ENCODE data around the gene MTA1. TPM values are rescaled to one million over a fixed set of nuclear protein-coding genes. Genes with fewer than 3 reads are reported as not detected.
A peak's percentile ranks its signal among the peaks of the same experiment; 100 is the strongest.

The MTA1 gene
- total RNA-seq, 1 donor from 2014 or later: 59.8 TPM

- no peak overlapping the region for H3K27ac ChIP-seq
- peaks cover 42% of the 10 kb centered on the region for H4K20me1 ChIP-seq (ENCODE audit: low read depth)
- no peaks in the 10 kb centered on the region for H3K27me3 ChIP-seq
- Mint-ChIP-seq H3K4me3 (no peak overlapping the region), H3K36me3 (no peaks in the 10 kb centered on the region), H3K27me3 (ENCODE audit: insufficient read depth, low read depth) (no peaks in the 10 kb centered on the region), H3K27ac (no peak overlapping the region), H3K4me1 (peaks cover 11% of the 10 kb centered on the region), H3K9me3 (no peaks in the 10 kb centered on the region)
- no peak for TF ChIP-seq EZH2 (IDR thresholded peaks at IDR 0.05)
- TF ChIP-seq CTCF (IDR thresholded peaks at IDR 0.05): no peak
- no peak for TF ChIP-seq EZH2phosphoT487 (IDR thresholded peaks at IDR 0.05)
- no peak overlapping the region for H3K9ac ChIP-seq
- H3K4me2 ChIP-seq: no peak overlapping the region
- no peak overlapping the region for H2AFZ ChIP-seq (replicated peaks)
- peaks cover 15% of the 10 kb centered on the region for H3K4me1 ChIP-seq
- no peaks in the 10 kb centered on the region for H3K36me3 ChIP-seq
- no peak overlapping the region for H3K4me3 ChIP-seq
- H3F3A ChIP-seq (ENCODE audit: low read depth): peaks cover 14% of the 10 kb centered on the region
- DNase-seq (ENCODE audit: low spot score): no peak
- H3K9me3 ChIP-seq (ENCODE audit: low read depth): no peaks in the 10 kb centered on the region
- no peaks in the 10 kb centered on the region for H3K79me2 ChIP-seq (ENCODE audit: low read depth)
Measured at GRCh38 chr14:105468621-105469241, 49.1 kb downstream of the MTA1 start.

- Mint-ChIP-seq H3K27ac (no peak overlapping the region), H3K4me3 (no peak overlapping the region), H3K9me3 (no peaks in the 10 kb centered on the region), H3K36me3 (no peaks in the 10 kb centered on the region), H3K27me3 (ENCODE audit: insufficient read depth, low read depth) (no peaks in the 10 kb centered on the region), H3K4me1 (peaks cover 11% of the 10 kb centered on the region)
- no peak overlapping the region for H2AFZ ChIP-seq (replicated peaks)
- H3K9me3 ChIP-seq (ENCODE audit: low read depth): no peaks in the 10 kb centered on the region
- H3K36me3 ChIP-seq: no peaks in the 10 kb centered on the region
- TF ChIP-seq EZH2phosphoT487 (IDR thresholded peaks at IDR 0.05): no peak
- TF ChIP-seq CTCF (IDR thresholded peaks at IDR 0.05): no peak
- no peak for TF ChIP-seq EZH2 (IDR thresholded peaks at IDR 0.05)
- H3K79me2 ChIP-seq (ENCODE audit: low read depth): no peaks in the 10 kb centered on the region
- H3K9ac ChIP-seq: no peak overlapping the region
- peaks cover 15% of the 10 kb centered on the region for H3K4me1 ChIP-seq
- peaks cover 1% of the 10 kb centered on the region for H3K27me3 ChIP-seq
- no peak overlapping the region for H3K4me2 ChIP-seq
- peaks cover 42% of the 10 kb centered on the region for H4K20me1 ChIP-seq (ENCODE audit: low read depth)
- no peak for DNase-seq (ENCODE audit: low spot score)
- H3K4me3 ChIP-seq: no peak overlapping the region
- H3F3A ChIP-seq (ENCODE audit: low read depth): peaks cover 16% of the 10 kb centered on the region
- no peak overlapping the region for H3K27ac ChIP-seq
Measured at GRCh38 chr14:105469456-105470349, 50.1 kb downstream of the MTA1 start.

GRCh38 chr14:105470350-105471296 is 51.0 kb downstream of the MTA1 start:
- Histone ChIP-seq H3K9me3 (ENCODE audit: low read depth) (no peaks in the 10 kb centered on the region), H4K20me1 (ENCODE audit: low read depth) (peaks cover 46% of the 10 kb centered on the region), H3K9ac (no peak overlapping the region), H3K4me3 (no peak overlapping the region), H3K27ac (peak overlapping the region; percentile 46), H3K4me2 (no peak overlapping the region), H2AFZ (replicated peaks) (no peak overlapping the region), H3K79me2 (ENCODE audit: low read depth) (no peaks in the 10 kb centered on the region), H3K4me1 (peaks cover 23% of the 10 kb centered on the region), H3K27me3 (peaks cover 10% of the 10 kb centered on the region), H3F3A (ENCODE audit: low read depth) (peaks cover 26% of the 10 kb centered on the region), H3K36me3 (no peaks in the 10 kb centered on the region)
- Mint-ChIP-seq H3K36me3 (no peaks in the 10 kb centered on the region), H3K27me3 (ENCODE audit: insufficient read depth, low read depth) (peaks cover 1% of the 10 kb centered on the region), H3K4me3 (no peak overlapping the region), H3K4me1 (peaks cover 11% of the 10 kb centered on the region), H3K9me3 (no peaks in the 10 kb centered on the region), H3K27ac (no peak overlapping the region)
- TF ChIP-seq CTCF (IDR thresholded peaks at IDR 0.05) (no peak), EZH2 (IDR thresholded peaks at IDR 0.05) (no peak)
- no peak for DNase-seq (ENCODE audit: low spot score)

All from neural progenitor cell (in vitro differentiated cells).